ENCODE data around the gene EPOP.
A peak's percentile ranks its signal among the peaks of the same experiment; 100 is the strongest.
"Not testable (repeated sequence)": the region's sequence is repeated elsewhere in the genome, so short reads cannot be mapped to it uniquely, and the experiment has no call there.

The EPOP gene

DNA sequence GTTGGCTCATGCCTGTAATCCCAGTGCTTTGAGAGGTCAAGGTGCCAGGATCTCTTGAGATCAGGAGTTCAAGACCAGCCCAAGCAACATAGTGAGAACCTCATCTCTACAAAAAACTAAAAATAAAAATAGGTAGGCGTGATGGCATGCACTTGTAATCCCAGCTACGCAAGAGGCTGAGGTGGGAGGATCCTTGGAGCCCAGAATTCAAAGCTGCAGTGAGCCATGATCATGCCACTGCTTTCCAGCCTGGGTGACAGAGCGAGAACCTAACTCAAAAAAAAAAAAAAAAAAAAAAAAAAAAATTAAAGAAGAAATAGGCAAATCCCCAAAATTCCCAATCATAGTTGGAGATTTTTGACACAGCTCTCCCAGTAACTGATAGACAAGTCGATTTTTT, 36.8 kb downstream of the EPOP start:
- DNase-seq = no peak

DNA sequence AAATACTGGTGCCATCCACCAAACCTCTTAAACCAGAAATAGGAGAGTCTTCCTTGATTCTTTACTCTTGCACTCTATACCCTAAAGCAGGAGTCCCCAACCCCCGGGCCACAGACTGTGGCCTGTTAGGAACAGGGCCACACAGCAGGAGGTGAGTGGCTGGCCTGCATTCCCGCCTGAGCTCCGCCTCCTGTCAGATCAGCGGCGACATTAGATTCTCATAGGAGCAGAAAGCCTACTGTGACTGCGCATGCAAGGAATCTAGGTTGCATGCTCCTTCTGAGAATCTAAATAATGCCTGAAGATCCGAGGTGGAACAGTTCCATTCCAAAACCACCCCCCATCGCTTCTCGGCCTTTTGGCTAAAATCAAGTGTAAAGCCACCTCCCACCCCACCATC, 38.7 kb downstream of the EPOP start:
- DNase-seq = peak; percentile 85

DNA sequence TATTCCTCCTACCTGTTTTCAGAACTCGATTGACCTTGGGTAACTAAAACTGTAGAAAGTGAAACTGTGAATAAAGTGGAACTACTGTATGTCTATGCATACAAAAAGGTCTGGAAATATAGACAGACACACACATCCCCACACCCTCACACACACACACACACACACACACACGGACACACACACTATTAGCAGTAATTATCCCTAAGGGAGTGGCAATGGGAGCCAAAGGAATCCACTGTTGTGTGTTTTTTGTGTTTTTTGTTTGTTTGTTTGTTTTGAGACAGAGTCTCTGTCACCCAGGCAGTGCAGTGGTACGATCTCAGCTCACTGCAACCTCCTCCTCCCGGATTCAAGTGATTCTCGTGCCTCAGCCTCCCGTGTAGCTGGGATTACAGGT, 42.4 kb downstream of the EPOP start:
- no peak for DNase-seq

DNA sequence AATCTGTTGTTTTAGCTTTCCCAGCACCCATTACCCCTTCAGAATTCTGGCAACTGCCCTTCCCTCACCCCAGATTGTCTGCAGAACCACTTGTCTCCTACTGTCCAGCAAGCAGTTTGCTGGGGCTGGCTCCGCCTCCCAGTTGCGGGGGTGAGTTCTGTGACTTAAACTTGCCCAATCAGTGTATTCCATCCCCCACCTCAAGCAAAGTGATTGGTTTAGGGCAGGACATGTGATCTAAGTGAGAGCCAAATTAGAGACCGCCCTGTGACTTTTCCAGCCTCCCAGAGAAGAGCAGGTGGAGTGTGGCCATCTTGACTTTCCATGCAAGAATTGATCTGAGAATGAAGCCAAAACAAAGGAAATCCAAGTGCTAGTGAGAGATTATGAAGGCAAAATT, 46.3 kb downstream of the EPOP start:
- DNase-seq = peak; percentile 58

DNA sequence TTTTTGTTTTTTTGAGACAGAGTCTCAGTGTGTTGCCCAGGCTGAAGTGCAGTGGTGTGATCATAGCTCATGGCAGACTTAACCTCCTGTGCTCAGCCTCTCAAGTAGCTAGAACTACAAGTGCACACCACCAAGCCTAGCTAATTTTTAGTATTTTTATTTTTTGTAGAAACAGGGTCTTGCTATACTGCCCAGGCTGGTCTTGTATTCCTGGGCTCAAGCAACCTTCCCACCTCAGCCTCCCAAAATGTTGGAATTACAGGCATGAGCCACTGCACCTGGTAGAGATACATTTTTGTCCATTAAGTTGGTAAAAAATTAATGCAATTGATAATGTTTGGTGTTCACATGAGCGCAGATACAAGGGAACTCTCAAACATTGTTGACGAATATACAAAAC, 46.8 kb downstream of the EPOP start:
- DNase-seq = no peak

DNA sequence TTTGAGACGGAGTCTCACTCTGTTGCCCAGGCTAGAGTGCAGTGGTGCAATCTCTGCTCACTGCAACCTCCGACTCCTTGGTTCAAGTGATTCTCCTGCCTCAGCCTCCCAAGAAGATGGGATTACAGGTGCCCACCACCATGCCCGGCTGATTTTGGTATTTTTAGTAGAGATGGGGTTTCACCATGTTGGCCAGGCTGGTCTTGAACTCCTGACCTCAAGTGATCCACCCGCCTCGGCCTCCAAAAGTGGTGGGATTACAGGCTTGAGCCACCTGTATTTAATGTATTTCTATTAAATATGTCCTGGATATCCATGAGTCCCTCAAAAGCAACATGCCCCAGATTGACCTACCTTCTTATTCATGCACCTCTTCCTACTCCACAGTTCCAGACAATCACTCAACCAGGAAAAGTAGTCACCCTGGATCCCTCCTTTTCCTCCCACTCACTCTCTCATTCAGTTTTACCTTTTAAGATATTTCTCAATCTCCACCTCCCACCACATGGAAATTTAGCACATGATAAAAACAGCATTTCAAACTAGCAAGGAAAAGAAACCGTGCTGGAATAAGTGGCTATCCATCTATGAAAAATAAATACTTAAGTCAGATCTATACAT, 48.0 kb downstream of the EPOP start:
- not testable (repeated sequence) for DNase-seq

DNA sequence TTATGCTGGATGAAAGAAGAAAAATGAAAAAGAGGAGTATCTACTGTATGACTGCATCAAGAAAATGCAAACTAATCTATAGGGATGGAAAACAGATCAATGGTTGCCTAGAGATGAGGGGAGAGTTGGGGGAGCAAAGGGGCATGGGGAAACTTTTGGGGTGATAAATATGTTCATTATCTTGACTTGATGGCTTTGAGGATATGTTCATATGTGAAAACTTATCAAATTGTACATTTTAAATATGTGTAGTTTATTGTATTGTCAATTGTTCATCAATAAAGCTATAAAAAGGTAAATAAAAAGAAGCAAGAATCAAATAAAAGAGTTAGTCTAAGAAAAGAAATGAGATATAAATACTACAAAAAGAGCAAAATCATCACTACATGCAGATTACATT, 49.3 kb downstream of the EPOP start:
- DNase-seq = no peak

DNA sequence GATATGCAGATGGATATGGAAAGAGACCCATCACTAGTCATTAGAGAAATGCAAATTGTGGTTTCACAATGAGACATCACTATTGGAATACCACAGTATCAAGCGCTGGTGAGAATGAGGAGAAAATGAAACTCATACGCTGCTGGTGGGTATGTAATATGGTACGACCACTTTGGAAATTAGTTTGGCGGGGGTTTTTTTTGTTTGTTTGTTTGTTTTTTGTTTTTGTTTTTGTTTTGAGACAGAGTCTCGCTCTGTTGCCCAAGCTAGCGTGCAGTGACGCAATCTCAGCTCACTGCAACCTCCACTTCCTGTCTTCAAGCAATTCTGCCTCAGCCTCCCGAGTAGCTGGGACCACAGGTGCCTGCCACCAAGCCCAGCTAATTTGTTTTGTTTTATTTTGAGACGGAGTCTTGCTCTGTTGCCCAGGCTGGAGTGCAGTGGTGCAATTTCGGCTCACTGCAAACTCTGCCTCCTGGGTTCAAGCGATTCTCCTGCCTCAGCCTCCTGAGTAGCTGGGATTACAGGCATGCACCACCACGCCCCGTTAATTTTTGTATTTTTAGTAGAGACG, 49.9 kb downstream of the EPOP start:
- not testable (repeated sequence) for DNase-seq
